Measurements from ENCODE around the gene DDI1.

GRCh38 chr11:103988595-103988969 lies 47.9 kb upstream of the DDI1 start:
- TF ChIP-seq EZH2 (IDR thresholded peaks at IDR 0.05; ENCODE audit: insufficient read depth, low read length): no peak
- no peak for TF ChIP-seq CTCF (IDR thresholded peaks at IDR 0.05; ENCODE audit: insufficient read depth, low read depth, low read length)

Data from astrocyte (in vitro differentiated cells and primary cell).